Measurements from ENCODE around the gene BCKDK.
"Not testable (repeated sequence)": the region's sequence is repeated elsewhere in the genome, so short reads cannot be mapped to it uniquely, and the experiment has no call there.

The BCKDK gene

DNA sequence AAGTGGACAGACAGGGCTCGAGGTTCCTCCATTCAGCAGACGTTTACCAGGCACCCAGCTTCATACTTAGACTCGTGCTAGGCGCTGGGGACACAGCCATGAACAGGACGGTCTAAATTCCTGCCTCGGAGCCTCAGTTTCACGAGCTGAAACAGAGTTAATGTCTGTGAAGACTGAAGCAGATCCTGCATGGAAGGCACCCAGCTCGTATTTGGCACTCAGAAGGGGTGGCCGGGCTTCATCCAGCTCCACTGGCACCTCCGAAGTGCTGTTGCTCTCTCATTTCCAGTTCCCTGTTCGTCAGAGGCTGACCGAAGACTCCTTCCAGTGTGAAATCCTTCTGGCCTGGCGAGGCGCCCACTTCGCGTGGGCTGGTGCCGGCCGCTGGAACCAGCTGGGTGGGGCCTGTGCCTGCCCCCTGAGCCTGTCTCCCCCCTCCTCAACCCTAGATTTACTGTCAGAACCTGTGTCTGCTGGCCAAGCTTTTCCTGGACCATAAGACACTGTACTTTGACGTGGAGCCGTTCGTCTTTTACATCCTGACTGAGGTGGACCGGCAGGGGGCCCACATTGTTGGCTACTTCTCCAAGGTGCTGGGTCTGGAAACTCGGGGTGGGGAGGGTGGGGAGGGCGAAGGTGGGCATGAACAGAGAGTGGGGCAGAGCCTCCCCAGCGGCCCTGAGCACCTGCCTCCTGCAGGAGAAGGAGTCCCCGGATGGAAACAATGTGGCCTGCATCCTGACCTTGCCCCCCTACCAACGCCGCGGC lies 21.6 kb downstream of the BCKDK start:
- no peak for DNase-seq

GRCh38 chr16:31130336-31130891 lies 22.2 kb downstream of the BCKDK start:
- no peak for DNase-seq

DNA sequence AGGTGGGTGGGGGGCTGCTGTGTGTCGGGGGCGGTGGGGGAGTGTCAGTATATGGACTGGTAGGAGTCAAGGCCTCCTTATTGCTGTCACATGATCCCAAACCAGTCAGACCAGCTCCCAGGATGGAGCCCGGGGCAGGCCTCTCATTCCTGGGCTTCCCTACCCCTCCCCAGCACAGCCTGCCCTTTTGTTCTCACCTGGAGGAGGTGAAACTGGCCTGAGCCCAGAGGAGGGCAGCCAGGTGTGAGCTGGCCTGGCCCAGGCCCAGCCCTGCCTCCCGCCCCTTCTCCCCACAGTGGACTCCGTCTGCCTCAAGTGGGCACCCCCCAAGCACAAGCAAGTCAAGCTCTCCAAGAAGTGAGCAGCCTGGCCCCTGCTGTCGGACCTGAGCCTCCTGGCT lies 22.7 kb downstream of the BCKDK start:
- no peak for DNase-seq

DNA sequence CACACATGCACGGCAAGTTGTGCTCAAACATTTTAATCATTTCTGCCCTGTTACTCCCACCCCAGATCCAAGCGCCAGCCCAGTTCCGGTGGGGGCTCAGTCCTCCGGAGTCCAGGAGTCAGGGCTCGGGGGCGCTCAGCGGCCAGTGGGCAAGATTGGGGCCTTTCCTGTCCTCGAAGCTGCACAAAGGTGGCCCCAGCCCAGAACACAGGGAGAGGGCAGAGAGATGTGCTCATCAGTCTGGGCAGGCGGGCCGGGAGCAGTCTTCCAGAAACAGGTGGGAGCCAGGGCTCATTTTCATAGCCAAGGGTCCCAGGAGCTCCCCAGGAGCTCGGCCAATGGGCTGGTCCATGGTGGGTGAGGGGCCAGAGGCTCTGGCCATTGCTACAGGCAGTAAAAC lies 23.2 kb downstream of the BCKDK start:
- no peak for DNase-seq

- no peak for DNase-seq
Measured at GRCh38 chr16:31131841-31132271, 23.7 kb downstream of the BCKDK start.

GRCh38 chr16:31132303-31132979 lies 24.3 kb downstream of the BCKDK start:
- no peak for DNase-seq

- no peak for DNase-seq
Measured at GRCh38 chr16:31133046-31133501, 24.9 kb downstream of the BCKDK start.

- DNase-seq: no peak
Measured at GRCh38 chr16:31134091-31134571, 25.9 kb downstream of the BCKDK start.

DNA sequence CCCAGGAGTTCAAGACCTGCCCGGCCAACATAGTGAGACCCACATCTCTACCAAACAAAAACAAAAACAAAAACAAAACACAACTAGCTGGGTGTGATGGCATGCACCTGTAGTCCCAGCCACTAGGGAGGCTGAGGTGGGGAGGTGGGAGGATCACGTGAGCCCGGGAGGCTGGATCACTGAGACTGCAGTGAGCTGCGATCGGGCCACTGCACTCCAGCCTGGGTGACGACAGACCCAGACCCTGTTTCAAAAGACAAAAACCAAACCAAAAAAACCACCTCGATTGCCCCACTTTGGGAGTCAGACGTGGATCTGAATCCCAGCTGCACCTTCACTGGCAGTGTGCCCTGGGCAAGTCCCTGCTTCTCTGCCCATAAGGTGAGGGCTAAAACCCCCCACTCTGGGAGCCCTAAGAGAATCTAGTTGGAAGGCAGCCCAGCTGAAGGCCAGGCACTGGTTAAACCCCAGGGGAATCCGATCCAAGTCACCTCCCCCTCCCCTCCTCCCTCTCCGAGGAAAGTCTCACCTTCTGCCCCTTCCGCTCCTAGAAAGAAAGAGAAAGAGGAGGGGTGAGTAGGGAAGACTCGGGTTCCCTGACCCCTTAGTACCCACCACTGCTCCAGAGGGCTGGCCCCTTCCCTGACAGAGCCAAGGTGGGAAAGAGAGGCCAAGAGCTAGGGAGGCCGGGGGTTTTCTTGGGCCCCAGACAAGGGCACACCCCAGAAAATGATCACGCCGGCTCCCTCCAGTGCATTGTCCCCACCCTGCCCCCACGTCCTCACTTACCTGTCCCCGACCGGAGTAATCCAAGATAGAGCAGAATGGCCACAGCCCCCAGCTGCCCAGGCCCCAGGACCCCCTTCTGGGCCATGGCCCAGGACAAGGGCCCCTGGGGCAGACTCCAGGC lies 26.7 kb downstream of the BCKDK start:
- no peak for DNase-seq

DNA sequence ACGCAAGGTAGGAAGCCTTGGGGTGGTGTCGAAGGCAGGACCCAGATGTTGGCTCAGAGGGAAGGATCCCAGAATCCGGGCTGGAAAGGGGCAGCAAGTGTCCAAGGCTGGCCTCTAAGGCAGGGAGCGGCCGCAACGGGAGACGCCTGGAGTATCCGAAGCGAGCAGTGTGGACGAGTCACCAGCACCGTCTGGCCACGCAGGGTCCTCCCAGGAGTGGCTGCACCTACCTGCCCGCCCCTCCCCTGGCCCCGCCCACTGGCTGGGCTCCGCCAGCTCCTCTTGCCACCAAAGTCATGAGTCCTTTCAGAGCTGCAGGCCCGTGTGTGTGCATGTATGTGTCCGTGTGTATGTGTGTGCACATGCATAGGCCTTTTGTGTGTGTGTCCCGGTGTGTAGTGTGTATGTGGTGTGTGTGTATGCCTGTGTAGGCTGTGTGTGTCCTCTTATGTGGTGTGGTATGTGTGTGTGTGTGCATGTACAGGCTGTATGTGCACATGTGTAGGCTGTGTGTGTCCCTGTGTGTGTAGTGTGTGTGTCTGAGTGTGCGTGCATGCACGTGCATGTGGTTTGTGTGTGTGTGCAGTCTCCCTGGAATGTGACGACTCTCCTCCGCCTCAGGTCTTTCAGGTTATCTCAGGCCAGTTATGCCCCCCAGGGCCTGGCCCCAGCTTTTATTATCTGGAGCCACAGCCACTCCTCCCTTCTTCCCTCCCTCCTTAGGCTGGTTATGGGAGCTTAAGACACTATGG lies 27.5 kb downstream of the BCKDK start, which contains the start of gene PRSS8:
PRSS8 (minus strand) TSS at position 193 of the 752 bp plus-strand sequence. CDS start 229 bp downstream, outside the sequence.
- no peak for DNase-seq

- no peak for DNase-seq
Measured at GRCh38 chr16:31136287-31136662, 28.1 kb downstream of the BCKDK start.

DNA sequence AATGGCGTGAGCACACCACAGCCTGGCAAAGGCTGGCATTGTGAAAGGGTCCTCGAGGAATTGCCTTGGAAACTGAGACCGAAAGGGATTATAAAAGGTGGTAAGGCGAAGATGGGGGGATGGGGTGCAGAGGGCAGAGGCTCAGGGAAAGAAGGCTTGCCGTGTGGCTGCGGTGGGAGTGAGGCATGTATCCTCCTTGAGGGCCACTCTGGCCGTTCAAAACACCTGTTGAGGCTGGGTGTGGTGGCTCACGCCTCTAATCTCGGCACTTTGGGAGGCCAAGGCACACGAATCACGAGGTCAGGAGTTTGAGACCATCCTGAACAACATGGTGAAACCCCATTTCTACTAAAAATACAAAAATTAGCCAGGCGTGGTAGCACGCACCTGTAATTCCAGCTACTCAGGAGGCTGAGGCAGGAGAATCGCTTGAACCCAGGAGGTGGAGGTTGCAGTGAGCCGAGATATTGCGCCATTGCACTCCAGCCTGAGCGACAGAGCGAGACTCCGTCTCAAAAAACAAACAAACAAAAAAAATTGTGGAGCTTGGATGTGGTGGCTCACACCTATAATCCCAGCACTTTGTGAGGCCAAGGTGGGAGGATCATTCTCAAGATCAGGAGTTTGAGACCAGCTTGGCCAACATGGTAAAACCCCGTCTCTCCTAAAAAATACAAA lies 28.8 kb downstream of the BCKDK start:
- not testable (repeated sequence) for DNase-seq

GRCh38 chr16:31138621-31139578 lies 30.7 kb downstream of the BCKDK start:
- DNase-seq: no peak

- not testable (repeated sequence) for DNase-seq
Measured at GRCh38 chr16:31141071-31141469, 32.9 kb downstream of the BCKDK start.

GRCh38 chr16:31141489-31142108 lies 33.4 kb downstream of the BCKDK start:
- no peak for DNase-seq

DNA sequence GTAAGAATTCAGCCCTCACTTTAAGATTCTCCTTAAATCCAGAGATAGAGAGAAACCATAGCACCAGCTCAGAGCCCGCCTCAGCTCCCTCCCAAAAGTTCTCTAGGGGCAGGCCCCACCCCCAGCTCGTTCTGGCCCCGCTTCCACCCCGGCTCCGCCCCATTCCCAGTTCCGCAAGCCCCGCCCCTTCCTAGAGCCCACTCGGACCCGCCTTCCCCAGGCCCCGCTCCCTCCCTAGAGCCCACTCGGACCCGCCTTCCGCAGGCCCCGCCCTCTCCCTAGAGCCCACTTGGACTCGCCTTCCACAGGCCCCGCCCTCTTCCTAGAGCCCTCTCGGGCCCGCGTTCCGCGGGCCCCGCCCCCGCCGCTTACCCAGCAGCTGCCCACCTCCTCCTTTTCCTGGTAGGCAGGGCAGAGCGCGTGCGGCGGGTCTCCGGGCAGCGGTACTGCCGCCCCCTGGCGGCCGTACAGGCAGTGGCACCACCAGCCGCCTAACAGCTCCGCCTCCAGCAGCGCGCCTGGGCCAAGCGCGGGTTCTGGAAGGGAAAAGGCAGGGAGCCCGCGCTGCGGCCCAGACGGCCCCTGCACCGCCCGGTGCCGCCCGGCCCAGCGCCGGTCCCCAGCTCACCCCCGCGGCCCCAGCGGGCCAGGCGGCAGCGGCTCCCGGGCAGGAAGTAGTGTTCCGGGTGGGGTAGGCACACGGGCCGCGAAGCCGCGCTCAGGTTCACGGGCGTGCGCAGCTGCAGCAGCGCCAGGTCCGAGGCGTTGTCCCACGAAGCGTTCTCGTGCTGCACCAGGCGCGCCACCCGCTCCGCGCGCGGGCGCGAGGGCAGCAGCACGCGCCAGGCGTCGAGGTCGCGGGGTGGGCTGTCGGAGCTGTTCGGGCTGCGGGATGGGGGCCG lies 34.2 kb downstream of the BCKDK start:
- peak; percentile 91 for DNase-seq

DNA sequence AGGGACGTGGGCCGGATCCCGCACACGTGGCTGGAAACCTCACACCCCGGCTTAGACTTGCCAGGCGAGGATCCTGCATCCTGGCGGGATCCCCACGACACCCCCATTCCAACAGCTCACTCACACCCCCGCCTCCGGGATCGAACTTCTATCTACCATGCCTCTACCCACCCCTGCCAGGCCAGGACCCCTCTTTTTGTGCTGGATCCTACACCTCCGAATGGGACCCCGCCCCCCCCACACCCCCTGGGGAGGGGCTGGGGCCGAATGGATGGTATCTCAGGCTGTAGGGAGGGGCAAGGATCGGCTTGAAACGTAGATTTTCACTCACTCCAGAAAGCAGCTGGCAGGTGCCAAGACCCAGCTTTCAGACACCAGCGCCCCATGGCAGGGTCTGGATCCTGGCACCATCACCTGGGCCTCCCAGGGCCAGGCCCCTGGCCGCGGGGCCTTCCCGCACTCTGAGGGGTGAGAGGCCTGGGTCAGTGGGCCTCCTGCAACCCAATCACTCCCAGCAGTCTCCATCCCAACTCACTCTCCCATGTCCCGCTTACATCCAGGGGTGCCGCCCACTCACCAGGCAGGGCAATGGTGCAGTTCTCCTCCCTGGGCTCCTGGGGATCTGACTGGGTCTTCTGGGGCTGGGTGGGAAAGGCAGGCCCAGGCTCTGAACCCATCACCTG lies 35.0 kb downstream of the BCKDK start:
- no peak for DNase-seq

DNA sequence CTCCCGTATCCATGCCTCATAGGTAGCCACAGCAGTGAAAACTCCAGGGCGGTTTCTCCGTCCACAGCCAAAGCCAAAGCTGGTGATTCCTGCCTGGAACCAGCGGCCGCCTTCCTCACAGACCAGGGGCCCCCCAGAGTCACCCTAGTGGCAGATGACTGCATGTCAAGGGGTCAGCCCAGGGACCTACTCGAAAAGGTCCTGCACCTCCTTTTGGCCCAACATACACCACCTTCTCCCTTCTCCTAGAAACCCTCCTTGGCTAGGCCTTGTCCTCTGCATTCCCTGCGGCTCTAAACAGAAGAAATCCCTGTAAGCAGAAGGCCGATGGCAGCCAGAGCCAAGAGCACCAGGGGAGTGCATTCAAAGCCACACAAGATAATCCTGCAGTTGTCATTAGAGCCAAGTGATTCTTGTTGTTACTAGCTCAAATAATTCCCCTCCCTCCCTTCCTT lies 35.5 kb downstream of the BCKDK start:
- DNase-seq: no peak
